ENCODE measurements around the gene TMEM222. TPM values are rescaled to one million over a fixed set of nuclear protein-coding genes. Genes with fewer than 3 reads are reported as not detected.

Gene TMEM222
- total RNA-seq, 1 experiment from 2014 or later: 38.3 TPM

GRCh38 chr1:27333717-27334279 is 11.8 kb downstream of the TMEM222 start:
- intact Hi-C loops (cut with micrococcal nuclease): no loop called here
- ChIA-PET POLR2A (interaction anchor here (0.7 to 2.1 kb wide), 5 partner anchors 9 to 337 kb away, joined by 3 to 24 read pairs (median 8); partner anchors contain the start of genes MAP3K6 and SYTL1), CTCF (interaction anchor here (0.5 to 3.2 kb wide), 15 partner anchors 10 to 199 kb away, joined by 3 to 36 read pairs (median 6); partner anchors contain the start of genes CD164L2 and MAP3K6)
- BruUV-seq (replicated peaks): no TSS peak
- no peak for DNase-seq (ENCODE audit: unreplicated experiment)
- Mint-ChIP-seq H3K4me3 (ENCODE audit: unreplicated experiment) (no peak overlapping the region), H3K4me1 (ENCODE audit: insufficient read depth, unreplicated experiment) (peaks cover 1% of the 10 kb centered on the region), H3K27me3 (ENCODE audit: insufficient read depth, unreplicated experiment) (no peaks in the 10 kb centered on the region), H3K9me3 (ENCODE audit: unreplicated experiment) (no peaks in the 10 kb centered on the region), H3K27ac (ENCODE audit: low read depth, unreplicated experiment) (no peak overlapping the region), H3K36me3 (ENCODE audit: insufficient read depth, unreplicated experiment) (peaks cover 46% of the 10 kb centered on the region)
- TF ChIP-seq CTCF (IDR thresholded peaks at IDR 0.05; ENCODE audit: unreplicated experiment): no peak

DNA sequence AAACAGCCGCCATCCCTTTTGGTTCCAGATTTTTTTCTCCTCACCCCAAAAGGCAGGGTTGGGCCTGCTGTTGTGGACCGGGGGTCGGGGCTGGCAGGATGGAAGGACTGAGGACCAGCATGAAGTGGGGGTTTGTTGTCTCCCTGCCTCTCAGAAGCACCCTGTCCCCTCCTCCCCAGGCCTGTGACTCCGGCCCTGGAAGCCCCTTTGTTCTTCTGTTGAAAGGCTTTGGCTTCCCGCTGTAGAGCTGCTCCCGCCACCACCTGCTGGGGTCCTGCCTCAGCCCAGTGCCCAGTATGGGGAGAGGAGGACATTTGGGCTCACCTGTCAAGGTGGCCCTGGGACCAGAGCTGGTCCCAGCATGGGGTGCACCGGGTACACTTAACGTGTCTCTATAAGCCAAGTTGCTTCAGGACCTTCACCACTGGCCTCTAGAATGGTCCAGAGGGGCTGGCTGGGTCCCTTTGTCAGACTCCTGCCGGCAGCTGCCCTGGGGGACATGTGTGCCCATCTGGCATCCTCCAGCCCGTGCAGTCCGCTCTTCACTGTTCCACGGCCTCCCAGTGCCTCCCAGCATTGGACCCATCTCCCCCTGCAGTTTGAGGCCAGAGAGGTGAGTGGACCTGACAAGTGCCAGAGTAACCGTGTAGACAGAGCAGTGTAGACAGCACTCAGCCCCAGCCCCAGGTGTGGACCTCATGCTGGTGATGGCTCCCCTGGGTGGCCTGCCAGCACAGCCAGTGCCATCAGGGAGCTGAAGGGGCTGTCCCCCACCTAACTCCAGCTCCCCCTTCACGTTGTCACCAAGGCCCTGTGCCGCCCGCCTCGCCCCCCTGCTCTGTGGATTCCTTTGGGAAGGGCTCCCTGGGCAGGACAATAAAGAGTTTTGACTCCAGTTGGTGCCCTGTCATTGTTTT is 13.8 kb downstream of the TMEM222 start:
- ChIA-PET CTCF (interaction anchor here (0.6 kb wide), 1 partner anchor 12 kb away, joined by 5 read pairs; no protein-coding TSS in a partner anchor), POLR2A (interaction anchor here (0.7 to 1.3 kb wide), 3 partner anchors 13 to 52 kb away, joined by 3 to 4 read pairs (median 3); no protein-coding TSS in a partner anchor)
- TSS peak; percentile 37 for BruUV-seq (replicated peaks)
- Mint-ChIP-seq H3K9me3 (ENCODE audit: unreplicated experiment) (no peaks in the 10 kb centered on the region), H3K27me3 (ENCODE audit: insufficient read depth, unreplicated experiment) (no peaks in the 10 kb centered on the region), H3K27ac (ENCODE audit: low read depth, unreplicated experiment) (no peak overlapping the region), H3K4me1 (ENCODE audit: insufficient read depth, unreplicated experiment) (peaks cover 12% of the 10 kb centered on the region), H3K4me3 (ENCODE audit: unreplicated experiment) (no peak overlapping the region), H3K36me3 (ENCODE audit: insufficient read depth, unreplicated experiment) (peaks cover 42% of the 10 kb centered on the region)
- no peak for DNase-seq (ENCODE audit: unreplicated experiment)
- intact Hi-C loops (cut with micrococcal nuclease): no loop called here
- TF ChIP-seq CTCF (IDR thresholded peaks at IDR 0.05; ENCODE audit: unreplicated experiment): no peak

DNA sequence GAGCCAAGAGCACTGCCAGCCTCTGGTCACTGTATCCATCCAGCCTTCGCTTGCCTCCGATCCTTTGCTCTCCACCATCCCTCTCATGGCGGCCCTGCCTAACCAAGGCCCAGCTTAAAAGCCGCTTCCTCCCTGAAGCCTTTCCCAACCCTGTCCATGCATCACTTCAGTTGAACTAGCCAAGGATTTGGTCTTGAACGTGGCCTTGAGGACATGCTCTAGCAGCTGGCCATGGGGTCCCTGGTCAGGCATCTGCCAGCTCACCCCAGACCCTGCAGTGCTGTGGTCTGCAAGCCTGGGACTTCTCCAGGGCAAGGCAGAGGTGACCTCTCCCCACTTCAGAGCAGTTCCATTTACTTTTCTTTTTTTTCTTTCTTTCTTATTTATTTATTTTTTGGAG is 14.8 kb downstream of the TMEM222 start:
- DNase-seq (ENCODE audit: unreplicated experiment): no peak
- BruUV-seq (replicated peaks): no TSS peak
- Mint-ChIP-seq H3K36me3 (ENCODE audit: insufficient read depth, unreplicated experiment) (peaks cover 44% of the 10 kb centered on the region), H3K4me3 (ENCODE audit: unreplicated experiment) (no peak overlapping the region), H3K9me3 (ENCODE audit: unreplicated experiment) (no peaks in the 10 kb centered on the region), H3K27me3 (ENCODE audit: insufficient read depth, unreplicated experiment) (no peaks in the 10 kb centered on the region), H3K4me1 (ENCODE audit: insufficient read depth, unreplicated experiment) (peaks cover 22% of the 10 kb centered on the region), H3K27ac (ENCODE audit: low read depth, unreplicated experiment) (no peak overlapping the region)
- no peak for TF ChIP-seq CTCF (IDR thresholded peaks at IDR 0.05; ENCODE audit: unreplicated experiment)
- ChIA-PET CTCF (interaction anchor here (0.5 to 1.2 kb wide), 6 partner anchors 13 to 991 kb away, joined by 3 to 5 read pairs (median 3); no protein-coding TSS in a partner anchor), POLR2A (interaction anchor here (0.8 kb wide), 1 partner anchor 14 kb away, joined by 4 read pairs; no protein-coding TSS in a partner anchor)
- intact Hi-C loops (cut with micrococcal nuclease): no loop called here

GRCh38 chr1:27338751-27339150 is 16.8 kb downstream of the TMEM222 start:
- H3K36me3 Mint-ChIP-seq (ENCODE audit: insufficient read depth, unreplicated experiment): peaks cover 43% of the 10 kb centered on the region
- TF ChIP-seq CTCF (IDR thresholded peaks at IDR 0.05; ENCODE audit: unreplicated experiment): no peak
- intact Hi-C loops (cut with micrococcal nuclease): no loop called here
- CTCF ChIA-PET: interaction anchor here (0.5 to 1.6 kb wide), 5 partner anchors 15 to 1231 kb away, joined by 3 to 6 read pairs (median 4); no protein-coding TSS in a partner anchor
- no peaks in the 10 kb centered on the region for H3K27me3 Mint-ChIP-seq (ENCODE audit: insufficient read depth, unreplicated experiment)
- no TSS peak for BruUV-seq (replicated peaks)
- DNase-seq (ENCODE audit: unreplicated experiment): no peak
- H3K27ac Mint-ChIP-seq (ENCODE audit: low read depth, unreplicated experiment): peak overlapping the region; percentile 29
- POLR2A ChIA-PET: interaction anchor here (1.2 to 1.3 kb wide), 2 partner anchors 16 to 329 kb away, joined by 3 to 6 read pairs; no protein-coding TSS in a partner anchor
- no peak overlapping the region for H3K4me3 Mint-ChIP-seq (ENCODE audit: unreplicated experiment)
- peaks cover 38% of the 10 kb centered on the region for H3K4me1 Mint-ChIP-seq (ENCODE audit: insufficient read depth, unreplicated experiment)
- H3K9me3 Mint-ChIP-seq (ENCODE audit: unreplicated experiment): no peaks in the 10 kb centered on the region
